ENCODE data around the gene GYPC.

GRCh38 chr2:126686841-126687485 lies 31.0 kb downstream of the GYPC start:
- no peak for TF ChIP-seq EZH2phosphoT487 (IDR thresholded peaks at IDR 0.05; ENCODE audit: insufficient read depth, low read depth)
- TF ChIP-seq EZH2 (IDR thresholded peaks at IDR 0.05; ENCODE audit: insufficient read depth, poor library complexity, severe bottlenecking) = no peak

Measured in GM23248 (cell line).